K562 (cell line): Measurements from ENCODE around the gene DNAJB11. TPM values are rescaled to one million over a fixed set of nuclear protein-coding genes. Genes with fewer than 3 reads are reported as not detected.

Source experiments
- ATAC-seq: fragments of 200-7000 bp; cut with Tn5 transposase; 3 replicates; pipeline ENCODE4 v1.9.1; 2020; ENCODE audit warnings: moderate library complexity
- BruUV-seq: library from RNA; stranded (reverse); fragments of 400-500 nt; replicated peaks from 2 replicates; lab custom pipeline; 2021; lab: Mats Ljungman, UMichigan
- CTCF ChIA-PET: fragments of 300-600 bp; formaldehyde crosslinking; extraction: SDS; loops from one replicate; lab custom pipeline; 2021; ENCODE audit warnings: low intra/inter-chr PET ratio; lab: Yijun Ruan, JAX
- POLR2A ChIA-PET: fragments of 300-600, 350-650 bp; sonication (Branson Sonifier 250); formaldehyde crosslinking; extraction: SDS; loops from one replicate; lab custom pipeline; 2021; ENCODE audit warnings: antibody characterized with exemption, inconsistent platforms; lab: Yijun Ruan, JAX
- DNase-seq, 4 experiments: peaks; one replicate each; pipeline versions ENCODE4 v3.0.0 to v3.0.0-alpha.2; 2011 to 2018; ENCODE audit warnings: low spot score in 3 of 4, mixed read lengths in 3 of 4; ENCODE audit errors: extremely low read depth in 1 of 4
- FAIRE-seq: peaks from 2 replicates; lab custom pipeline; 2011; peaks lifted over from hg19 to GRCh38; lab: Jason Lieb, UNC
- H2AFZ ChIP-seq: 2 replicates; pipeline ENCODE4 v1.6.0; 2011; ENCODE audit warnings: low read depth, low read length, control low read depth, inconsistent platforms
- H3K27ac ChIP-seq: fragments of 200-600 bp; 3 replicates; pipeline ENCODE4 v1.8.0; 2011; ENCODE audit warnings: low read depth, mild to moderate bottlenecking, control low read depth, inconsistent platforms, low read length, moderate library complexity, mixed read lengths; ENCODE audit errors: extremely low read depth
- H3K27me3 ChIP-seq, 2 experiments: fragments of 300-600 bp in 1 of 2; 2 replicates in 1 of 2; 3 replicates in 1 of 2; pipeline versions ENCODE4 v1.6.0 to v1.8.0; 2011; ENCODE audit warnings: inconsistent platforms in 2 of 2, low read length in 2 of 2, mild to moderate bottlenecking in 1 of 2, mixed read lengths in 1 of 2, moderate library complexity in 1 of 2; ENCODE audit not compliant: control insufficient read depth in 2 of 2, insufficient read depth in 2 of 2
- H3K36me3 ChIP-seq: fragments of 300-600 bp; 3 replicates; pipeline ENCODE4 v1.8.0; 2011; ENCODE audit warnings: mild to moderate bottlenecking, low read length, inconsistent platforms; ENCODE audit not compliant: control insufficient read depth, insufficient read depth
- H3K4me1 ChIP-seq, 2 experiments: fragments of 200-600 bp in 1 of 2; replicated peaks in 1 of 2; 2 replicates in 1 of 2; 3 replicates in 1 of 2; pipeline versions ENCODE4 v1.5.1 to v1.8.0; 2011; ENCODE audit warnings: inconsistent platforms in 2 of 2, low read length in 2 of 2, mild to moderate bottlenecking in 1 of 2, mixed read lengths in 1 of 2, moderate library complexity in 1 of 2; ENCODE audit not compliant: control insufficient read depth in 2 of 2, insufficient read depth in 2 of 2
- H3K4me2 ChIP-seq: 2 replicates; pipeline ENCODE4 v1.6.1; 2011; ENCODE audit warnings: low read length, control low read depth, inconsistent platforms, mixed read lengths; ENCODE audit not compliant: insufficient read depth
- H3K4me3 ChIP-seq: fragments of 200-600 bp; sonication (generic), shearing (Covaris generic); 2 replicates; pipeline ENCODE4 v1.5.1; 2016; ENCODE audit warnings: control low read depth, inconsistent platforms
- H3K79me2 ChIP-seq: fragments of 200-600 bp; 3 replicates; pipeline ENCODE4 v1.8.0; 2011; ENCODE audit warnings: low read length, inconsistent platforms; ENCODE audit not compliant: control insufficient read depth, insufficient read depth
- H3K9ac ChIP-seq, 2 experiments: 2 replicates each; pipeline versions ENCODE4 v1.6.0 to v1.6.1; 2011; ENCODE audit warnings: low read depth in 2 of 2, low read length in 2 of 2, control low read depth in 1 of 2, inconsistent platforms in 1 of 2, mild to moderate bottlenecking in 1 of 2, mixed read lengths in 1 of 2; ENCODE audit not compliant: insufficient read depth in 1 of 2
- H3K9me1 ChIP-seq: one replicate; pipeline ENCODE4 v1.6.0; 2011; ENCODE audit warnings: inconsistent platforms, mild to moderate bottlenecking, low read length, moderate library complexity; ENCODE audit not compliant: control insufficient read depth, insufficient read depth
- H3K9me3 ChIP-seq: replicated peaks from 2 replicates; pipeline ENCODE4 v1.5.1; 2011; ENCODE audit warnings: low read depth, low read length, inconsistent platforms; ENCODE audit not compliant: control insufficient read depth, insufficient read depth
- H4K20me1 ChIP-seq: replicated peaks from 2 replicates; pipeline ENCODE4 v1.6.1; 2011; ENCODE audit warnings: low read length, inconsistent platforms, mixed read lengths; ENCODE audit not compliant: control insufficient read depth, insufficient read depth
- BCLAF1 ChIP-seq, 2 experiments: fragments of 450-650 bp in 1 of 2; IDR thresholded peaks; 2 replicates each; pipeline ENCODE4 v1.6.1; 2011 to 2017; ENCODE audit warnings: low read depth in 2 of 2, antibody characterized with exemption in 1 of 2, borderline replicate concordance in 1 of 2, low read length in 1 of 2, mild to moderate bottlenecking in 1 of 2, mixed read lengths in 1 of 2; ENCODE audit not compliant: control insufficient read depth in 1 of 2
- BHLHE40 ChIP-seq: IDR thresholded peaks from 2 replicates; pipeline ENCODE4 v1.6.1; 2011; ENCODE audit warnings: low read length, improper control_type of control experiment
- CREBBP ChIP-seq: IDR thresholded peaks from one replicate; pipeline ENCODE4 v1.6.1; 2012; ENCODE audit warnings: low read depth, mild to moderate bottlenecking, control low read depth, inconsistent platforms, low read length
- ILF3 ChIP-seq: fragments of 450-650 bp; IDR thresholded peaks from 2 replicates; pipeline ENCODE4 v1.6.1; 2018; ENCODE audit warnings: antibody characterized with exemption, mild to moderate bottlenecking, moderate library complexity, borderline replicate concordance
- KDM5B ChIP-seq: fragments of 200-600 bp; sonication (generic); IDR thresholded peaks from 2 replicates; pipeline ENCODE4 v1.6.1; 2012; ENCODE audit warnings: low read depth, mild to moderate bottlenecking, moderate library complexity, low read length, control low read depth, inconsistent platforms; ENCODE audit not compliant: insufficient replicate concordance
- KLF16 ChIP-seq: IDR thresholded peaks from 2 replicates; pipeline ENCODE4 v1.6.1; 2016; ENCODE audit warnings: antibody characterized with exemption
- LARP7 ChIP-seq: fragments of 450-650 bp; IDR thresholded peaks from 2 replicates; pipeline ENCODE4 v1.6.1; 2016
- MEF2D ChIP-seq: conservative IDR thresholded peaks from 2 replicates; pipeline ENCODE4 v1.6.1; 2016; ENCODE audit warnings: low read depth, missing genetic modification characterization, missing compliant biosample characterization
- NFXL1 ChIP-seq: fragments of 450-650 bp; formaldehyde crosslinking; IDR thresholded peaks from 2 replicates; pipeline ENCODE4 v1.4.0; 2021; ENCODE audit warnings: mild to moderate bottlenecking
- POLR2AphosphoS2 ChIP-seq: IDR thresholded peaks from 2 replicates; pipeline ENCODE4 v1.6.1; 2012; ENCODE audit warnings: low read length, improper control_type of control experiment
- PPARD ChIP-seq: fragments of 250-450 bp; sonication (Bioruptor Pico); IDR thresholded peaks from 2 replicates; pipeline ENCODE4 v1.8.0; 2022; ENCODE audit warnings: inconsistent platforms, mild to moderate bottlenecking, moderate library complexity
- ZNF561 ChIP-seq: fragments of 450-650 bp; formaldehyde crosslinking; conservative IDR thresholded peaks from 2 replicates; pipeline ENCODE4 v1.4.0; 2020; ENCODE audit warnings: mild to moderate bottlenecking, moderate library complexity
- WGBS: fragments of 100-300 bp; shearing (Covaris generic); methylation state at CpG from one replicate; pipeline ENCODE4 v1.1.6; 2016; ENCODE audit warnings: low coverage, mixed read lengths; ENCODE audit not compliant: insufficient coverage; ENCODE audit errors: missing lambda C conversion rate; 5-methylcytosine and 5-hydroxymethylcytosine counted together
- in situ Hi-C: fragments of 300-500 bp; cut with MboI; formaldehyde crosslinking; loops from 4 replicates; pipeline ENCODE4 v1.15.0; 2018; ENCODE audit warnings: inconsistent platforms, mixed read lengths
- intact Hi-C: fragments of 100-400 bp; cut with micrococcal nuclease; formaldehyde crosslinking; loops from 2 replicates; pipeline ENCODE4 v1.14.2; 2022
- polyA plus RNA-seq, 8 experiments: library from polyadenylated mRNA; depleted of rRNA in 4 of 8; stranded (reverse) in 5 of 8; unstranded in 3 of 8; fragments of >200 nt; fragmentation: Nextera tagmentation in 2 of 8; fragmentation: Illumina TruSeq in 1 of 8; extraction: Ambion mirVana in 2 of 8; extraction: Trizol in 1 of 8; gene quantifications; 2 replicates each; pipeline versions ENCODE4 v1.2.1 to v1.2.3, GENCODE V29; 2011 to 2014; ENCODE audit warnings: inconsistent platforms in 1 of 8, missing spikeins in 1 of 8
- total RNA-seq, 7 experiments: library from RNA; depleted of rRNA in 6 of 7; stranded (reverse); fragments of >200 nt in 6 of 7; fragmentation: Illumina TruSeq in 2 of 7; extraction: Trizol in 2 of 7; gene quantifications; 2 replicates each; pipeline versions ENCODE4 v1.2.1 to v1.2.3, GENCODE V29; 2011 to 2021; ENCODE audit warnings: low replicate concordance in 1 of 7
- TF ChIP-seq, protein P1 (sequence below): fragments of 250-450 bp; sonication (Bioruptor Pico); IDR thresholded peaks from 2 replicates; pipeline ENCODE4 v1.8.0; 2021; ENCODE audit warnings: borderline replicate concordance, mild to moderate bottlenecking, moderate library complexity; ENCODE audit not compliant: poor library complexity, severe bottlenecking
- TF ChIP-seq, protein P2 (sequence below): sonication (generic); IDR thresholded peaks from 2 replicates; pipeline ENCODE4 v1.6.1; 2016
- TF ChIP-seq, protein P3 (sequence below): sonication (generic); formaldehyde crosslinking; IDR thresholded peaks from 2 replicates; pipeline ENCODE4 v1.4.0; 2020; ENCODE audit warnings: mild to moderate bottlenecking, missing genetic modification reagents
- TF ChIP-seq, protein P4 (sequence below): IDR thresholded peaks from 2 replicates; pipeline ENCODE4 v1.6.1; 2011; ENCODE audit not compliant: insufficient read length; ENCODE audit errors: extremely low read depth

DNAJB11 gene
- total and polyA plus RNA-seq, 9 of the 15 experiments (the other 6 are each of a cell fraction or from before 2014, with no cell fraction given): 14.8 to 74.7 (median 63.8) TPM

- intact Hi-C loops: no loop called here
- peaks cover 0 to 7% of the 10 kb centered on the region in 2 experiments; a peak in 2 of 5 replicates for H3K4me1 ChIP-seq
- no peaks in the 10 kb centered on the region for H4K20me1 ChIP-seq
- no peak overlapping the region for H2AFZ ChIP-seq
- peaks cover 0 to 6% of the 10 kb centered on the region in 2 experiments; a peak in 2 of 5 replicates for H3K27me3 ChIP-seq
- no peak overlapping the region for H3K4me2 ChIP-seq
- DNase-seq: no peak
- POLR2A ChIA-PET: no interaction called here
- FAIRE-seq: no peak
- H3K9ac ChIP-seq: no peak overlapping the region
- CTCF ChIA-PET: no interaction called here
- no peak overlapping the region for H3K4me3 ChIP-seq
- 0% methylated on average over 1 of the region's 1 CpG for WGBS
- H3K79me2 ChIP-seq: no peaks in the 10 kb centered on the region
- no peaks in the 10 kb centered on the region for H3K9me3 ChIP-seq
- ATAC-seq: no peak
- H3K9me1 ChIP-seq: no peaks in the 10 kb centered on the region
- in situ Hi-C loops: no loop called here
- no TSS peak for BruUV-seq
- no peaks in the 10 kb centered on the region for H3K36me3 ChIP-seq
- H3K27ac ChIP-seq: no peak overlapping the region
- TF ChIP-seq, protein P1, sequence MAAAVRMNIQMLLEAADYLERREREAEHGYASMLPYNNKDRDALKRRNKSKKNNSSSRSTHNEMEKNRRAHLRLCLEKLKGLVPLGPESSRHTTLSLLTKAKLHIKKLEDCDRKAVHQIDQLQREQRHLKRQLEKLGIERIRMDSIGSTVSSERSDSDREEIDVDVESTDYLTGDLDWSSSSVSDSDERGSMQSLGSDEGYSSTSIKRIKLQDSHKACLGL: no peak
- TF ChIP-seq ZNF561 (CRISPR knock-in tag) (no peak), POLR2AphosphoS2 (no peak), MEF2D (tag) (no peak), LARP7 (no peak), ILF3 (no peak), CREBBP (no peak), PPARD (CRISPR knock-in tag) (no peak), BCLAF1 (IDR thresholded peaks at IDR 0.05; ENCODE audit: borderline replicate concordance in 1 of 2, control insufficient read depth in 1 of 2, low read depth in 2 of 2, low read length in 1 of 2) (no peak), NFXL1 (CRISPR knock-in tag) (no peak), KLF16 (no peak), BHLHE40 (no peak), KDM5B (no peak)
- TF ChIP-seq, protein P2, sequence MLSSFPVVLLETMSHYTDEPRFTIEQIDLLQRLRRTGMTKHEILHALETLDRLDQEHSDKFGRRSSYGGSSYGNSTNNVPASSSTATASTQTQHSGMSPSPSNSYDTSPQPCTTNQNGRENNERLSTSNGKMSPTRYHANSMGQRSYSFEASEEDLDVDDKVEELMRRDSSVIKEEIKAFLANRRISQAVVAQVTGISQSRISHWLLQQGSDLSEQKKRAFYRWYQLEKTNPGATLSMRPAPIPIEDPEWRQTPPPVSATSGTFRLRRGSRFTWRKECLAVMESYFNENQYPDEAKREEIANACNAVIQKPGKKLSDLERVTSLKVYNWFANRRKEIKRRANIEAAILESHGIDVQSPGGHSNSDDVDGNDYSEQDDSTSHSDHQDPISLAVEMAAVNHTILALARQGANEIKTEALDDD: no peak
- TF ChIP-seq, protein P3, sequence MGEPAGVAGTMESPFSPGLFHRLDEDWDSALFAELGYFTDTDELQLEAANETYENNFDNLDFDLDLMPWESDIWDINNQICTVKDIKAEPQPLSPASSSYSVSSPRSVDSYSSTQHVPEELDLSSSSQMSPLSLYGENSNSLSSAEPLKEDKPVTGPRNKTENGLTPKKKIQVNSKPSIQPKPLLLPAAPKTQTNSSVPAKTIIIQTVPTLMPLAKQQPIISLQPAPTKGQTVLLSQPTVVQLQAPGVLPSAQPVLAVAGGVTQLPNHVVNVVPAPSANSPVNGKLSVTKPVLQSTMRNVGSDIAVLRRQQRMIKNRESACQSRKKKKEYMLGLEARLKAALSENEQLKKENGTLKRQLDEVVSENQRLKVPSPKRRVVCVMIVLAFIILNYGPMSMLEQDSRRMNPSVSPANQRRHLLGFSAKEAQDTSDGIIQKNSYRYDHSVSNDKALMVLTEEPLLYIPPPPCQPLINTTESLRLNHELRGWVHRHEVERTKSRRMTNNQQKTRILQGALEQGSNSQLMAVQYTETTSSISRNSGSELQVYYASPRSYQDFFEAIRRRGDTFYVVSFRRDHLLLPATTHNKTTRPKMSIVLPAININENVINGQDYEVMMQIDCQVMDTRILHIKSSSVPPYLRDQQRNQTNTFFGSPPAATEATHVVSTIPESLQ: no peak
- TF ChIP-seq, protein P4, sequence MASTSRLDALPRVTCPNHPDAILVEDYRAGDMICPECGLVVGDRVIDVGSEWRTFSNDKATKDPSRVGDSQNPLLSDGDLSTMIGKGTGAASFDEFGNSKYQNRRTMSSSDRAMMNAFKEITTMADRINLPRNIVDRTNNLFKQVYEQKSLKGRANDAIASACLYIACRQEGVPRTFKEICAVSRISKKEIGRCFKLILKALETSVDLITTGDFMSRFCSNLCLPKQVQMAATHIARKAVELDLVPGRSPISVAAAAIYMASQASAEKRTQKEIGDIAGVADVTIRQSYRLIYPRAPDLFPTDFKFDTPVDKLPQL: no peak
These were observed 37.9 kb upstream of the DNAJB11 start for GRCh38 chr3:186532598-186533072.
